ENCODE data around the gene COL8A2. TPM values are rescaled to one million over a fixed set of nuclear protein-coding genes. Genes with fewer than 3 reads are reported as not detected.

The COL8A2 gene
- total RNA-seq, 1 donor from 2014 or later, result 10.1 TPM

- no peak for TF ChIP-seq CTCF (IDR thresholded peaks at IDR 0.05)
- H3K27ac Mint-ChIP-seq (ENCODE audit: unreplicated experiment), result no peak overlapping the region
- H3K36me3 Mint-ChIP-seq (ENCODE audit: unreplicated experiment), result peaks cover 9% of the 10 kb centered on the region
- H3K4me1 Mint-ChIP-seq (ENCODE audit: unreplicated experiment), result peaks cover 16% of the 10 kb centered on the region
- no peak overlapping the region for H3K4me3 Mint-ChIP-seq (ENCODE audit: unreplicated experiment)
- DNase-seq (ENCODE audit: extremely low spot score, unreplicated experiment), result no peak
- no peaks in the 10 kb centered on the region for H3K27me3 Mint-ChIP-seq (ENCODE audit: unreplicated experiment)
- no peaks in the 10 kb centered on the region for H3K9me3 Mint-ChIP-seq (ENCODE audit: unreplicated experiment)
Measured at GRCh38 chr1:36091141-36091540, 33.9 kb downstream of the COL8A2 start.

- Mint-ChIP-seq H3K4me3 (ENCODE audit: unreplicated experiment) (peak overlapping the region; percentile 80), H3K27me3 (ENCODE audit: unreplicated experiment) (no peaks in the 10 kb centered on the region), H3K36me3 (ENCODE audit: unreplicated experiment) (peaks cover 9% of the 10 kb centered on the region), H3K27ac (ENCODE audit: unreplicated experiment) (peak overlapping the region; percentile 83), H3K9me3 (ENCODE audit: unreplicated experiment) (no peaks in the 10 kb centered on the region), H3K4me1 (ENCODE audit: unreplicated experiment) (peaks cover 16% of the 10 kb centered on the region)
- DNase-seq (ENCODE audit: extremely low spot score, unreplicated experiment), result no peak
- no peak for TF ChIP-seq CTCF (IDR thresholded peaks at IDR 0.05)
Measured at GRCh38 chr1:36089393-36090121, 35.5 kb downstream of the COL8A2 start.

- no peaks in the 10 kb centered on the region for H3K9me3 Mint-ChIP-seq (ENCODE audit: unreplicated experiment)
- peak; percentile 96 for DNase-seq (ENCODE audit: extremely low spot score, unreplicated experiment)
- peak; percentile 99 for TF ChIP-seq CTCF (IDR thresholded peaks at IDR 0.05)
- no peaks in the 10 kb centered on the region for H3K27me3 Mint-ChIP-seq (ENCODE audit: unreplicated experiment)
- H3K36me3 Mint-ChIP-seq (ENCODE audit: unreplicated experiment), result peaks cover 9% of the 10 kb centered on the region
- H3K27ac Mint-ChIP-seq (ENCODE audit: unreplicated experiment), result peak within 1 kb of the TSS; percentile 83
- peaks cover 19% of the 10 kb centered on the region for H3K4me1 Mint-ChIP-seq (ENCODE audit: unreplicated experiment)
- peak within 1 kb of the TSS; percentile 80 for H3K4me3 Mint-ChIP-seq (ENCODE audit: unreplicated experiment)
Measured at GRCh38 chr1:36088577-36089392, 36.2 kb downstream of the COL8A2 start, which contains the start of gene ADPRS. Gene ADPRS, plus strand, starts transcription at chr1:36088892. Its CDS starts 13 bp downstream, at chr1:36088905.

- no peak for TF ChIP-seq CTCF (IDR thresholded peaks at IDR 0.05)
- Mint-ChIP-seq H3K27me3 (ENCODE audit: unreplicated experiment) (no peaks in the 10 kb centered on the region), H3K36me3 (ENCODE audit: unreplicated experiment) (peaks cover 7% of the 10 kb centered on the region), H3K4me3 (ENCODE audit: unreplicated experiment) (peak overlapping the region; percentile 80), H3K4me1 (ENCODE audit: unreplicated experiment) (peaks cover 19% of the 10 kb centered on the region), H3K27ac (ENCODE audit: unreplicated experiment) (no peak overlapping the region), H3K9me3 (ENCODE audit: unreplicated experiment) (no peaks in the 10 kb centered on the region)
- DNase-seq (ENCODE audit: extremely low spot score, unreplicated experiment), result no peak
Measured at GRCh38 chr1:36088265-36088576, 36.8 kb downstream of the COL8A2 start.
